ENCODE results near the gene EDAR. TPM values are rescaled to one million over a fixed set of nuclear protein-coding genes. Genes with fewer than 3 reads are reported as not detected.

Gene EDAR
- total RNA-seq, 1 experiment from 2014 or later = 0.15 TPM

DNA sequence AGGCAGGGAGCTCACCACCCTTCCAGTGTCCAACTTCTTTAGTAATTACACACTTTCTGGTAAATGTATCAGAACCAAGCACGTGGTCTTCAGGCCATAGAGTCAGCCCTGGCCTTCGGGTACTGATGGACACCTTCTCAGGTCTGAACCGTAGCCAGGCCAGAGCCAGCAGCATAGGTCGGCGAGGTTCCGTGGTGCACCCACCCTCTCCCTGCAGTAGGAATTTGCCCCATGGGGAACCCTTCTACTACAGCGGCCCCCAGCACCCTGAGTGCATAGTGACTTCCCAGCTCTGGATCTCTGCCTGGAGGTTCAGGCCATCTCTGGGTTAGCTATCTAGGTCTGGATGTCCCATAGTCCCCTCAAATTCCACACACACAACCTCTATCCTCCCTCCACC, 61.6 kb downstream of the EDAR start:
- ATAC-seq (no peak), DNase-seq (ENCODE audit: low read depth, low spot score) (no peak)
- no peaks in the 10 kb centered on the region for H3K36me3 ChIP-seq (ENCODE audit: control insufficient read depth in 1 of 2, insufficient read depth in 2 of 2, low read length in 2 of 2)
- no peak overlapping the region for H2AFZ ChIP-seq (ENCODE audit: low read depth, low read length, poor library complexity, severe bottlenecking)
- ChIA-PET RAD21 (ENCODE audit: low non-redundant PET in 1 of 2, low total read pairs in 2 of 2, uncharacterized antibody in 2 of 2, unreplicated experiment in 2 of 2) (no interaction called here), CTCF (no interaction called here), POLR2A (no interaction called here)
- intact Hi-C loops (cut with micrococcal nuclease) = no loop called here
- peaks cover 4 to 14% of the 10 kb centered on the region in 2 experiments; a peak in 3 of 4 replicates for H3K4me1 ChIP-seq (ENCODE audit: control insufficient read depth in 1 of 2, insufficient read depth in 2 of 2, low read length in 2 of 2)
- no TSS peak for BruUV-seq (replicated peaks)
- no peaks in the 10 kb centered on the region for H3K9me3 ChIP-seq (ENCODE audit: control insufficient read depth in 1 of 2, insufficient read depth in 1 of 2, low read depth in 1 of 2, low read length in 2 of 2)
- H3K27me3 ChIP-seq (ENCODE audit: insufficient read depth, low read length) = no peaks in the 10 kb centered on the region
- no peaks in the 10 kb centered on the region for H4K20me1 ChIP-seq (ENCODE audit: insufficient read depth)
- no peak for TF ChIP-seq EZH2 (IDR thresholded peaks at IDR 0.05)
- no peak for TF ChIP-seq CBX3 (IDR thresholded peaks at IDR 0.05; ENCODE audit: low read depth)
- TF ChIP-seq TCF7L2 (IDR thresholded peaks at IDR 0.05; ENCODE audit: borderline replicate concordance, extremely low read depth, insufficient read depth, insufficient read length) = no peak
- no peak for TF ChIP-seq SIN3A (IDR thresholded peaks at IDR 0.05; ENCODE audit: low read depth)
- H3K9ac ChIP-seq (ENCODE audit: low read length) = no peak overlapping the region
- H3K9me2 ChIP-seq (ENCODE audit: insufficient read depth) = no peaks in the 10 kb centered on the region
- H3K4me2 ChIP-seq (ENCODE audit: low read length) = no peak overlapping the region
- no peak overlapping the region for H3K27ac ChIP-seq (ENCODE audit: low read depth, low read length)
- no peaks in the 10 kb centered on the region for H3K79me2 ChIP-seq (ENCODE audit: insufficient read depth, low read length)
- no peak overlapping the region for H3K4me3 ChIP-seq (replicated peaks in 1 of 2; ENCODE audit: low read depth in 1 of 2, low read length in 2 of 2)

DNA sequence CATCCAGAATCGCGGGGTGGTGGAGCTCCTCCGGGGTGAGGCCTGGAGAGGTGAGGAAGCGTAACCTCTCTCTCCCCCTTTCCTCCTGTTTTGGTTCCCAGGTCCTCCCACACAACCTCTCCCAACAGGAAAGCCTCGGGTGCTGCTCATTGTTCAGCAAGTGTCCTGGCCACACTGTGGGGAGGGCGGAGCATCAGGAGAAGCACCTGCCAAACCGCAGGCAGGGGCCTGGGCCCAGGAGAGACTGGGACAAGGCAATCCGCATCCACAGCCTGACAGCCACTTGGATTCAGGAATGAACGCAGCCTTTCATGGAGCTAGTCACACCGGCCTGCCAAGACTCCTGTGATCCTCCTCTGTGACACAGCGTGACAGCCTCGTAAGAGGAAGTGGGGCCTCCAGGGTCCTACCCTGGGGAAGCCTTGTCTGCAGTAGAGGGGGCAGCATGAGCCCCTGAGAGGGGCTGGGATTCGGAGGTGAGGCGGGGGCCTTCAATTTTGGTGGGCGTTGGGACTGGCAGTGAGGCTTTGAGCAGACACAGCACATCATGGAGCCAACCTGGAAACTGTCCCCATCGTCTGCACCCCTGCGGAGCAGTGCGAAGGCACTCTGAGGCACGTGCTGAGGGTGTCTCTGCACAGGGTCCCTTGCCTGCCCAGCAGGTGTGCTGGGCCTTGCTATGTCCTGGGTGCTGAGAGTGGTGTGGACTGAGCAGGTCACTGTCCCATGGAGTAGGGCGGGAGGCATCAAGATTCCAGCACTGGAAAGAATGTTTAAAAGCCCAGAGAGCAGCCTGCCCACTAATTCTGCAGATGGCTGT, 62.2 kb downstream of the EDAR start:
- H3K79me2 ChIP-seq (ENCODE audit: insufficient read depth, low read length) = no peaks in the 10 kb centered on the region
- H3K4me3 ChIP-seq (replicated peaks in 1 of 2; ENCODE audit: low read depth in 1 of 2, low read length in 2 of 2) = no peak overlapping the region
- H3K9ac ChIP-seq (ENCODE audit: low read length) = no peak overlapping the region
- H4K20me1 ChIP-seq (ENCODE audit: insufficient read depth) = no peaks in the 10 kb centered on the region
- POLR2A ChIA-PET = no interaction called here
- no peak for ATAC-seq
- no peaks in the 10 kb centered on the region for H3K27me3 ChIP-seq (ENCODE audit: insufficient read depth, low read length)
- intact Hi-C loops (cut with micrococcal nuclease) = no loop called here
- H3K4me1 ChIP-seq (ENCODE audit: control insufficient read depth in 1 of 2, insufficient read depth in 2 of 2, low read length in 2 of 2) = peaks cover 4 to 21% of the 10 kb centered on the region in 2 experiments; a peak in 3 of 4 replicates
- no peak overlapping the region for H3K4me2 ChIP-seq (ENCODE audit: low read length)
- H3K36me3 ChIP-seq (ENCODE audit: control insufficient read depth in 1 of 2, insufficient read depth in 2 of 2, low read length in 2 of 2) = no peaks in the 10 kb centered on the region
- BruUV-seq (replicated peaks) = no TSS peak
- DNase-seq (ENCODE audit: low read depth, low spot score) = no peak
- CTCF ChIA-PET = no interaction called here
- no peaks in the 10 kb centered on the region for H3K9me2 ChIP-seq (ENCODE audit: insufficient read depth)
- H3K9me3 ChIP-seq (ENCODE audit: control insufficient read depth in 1 of 2, insufficient read depth in 1 of 2, low read depth in 1 of 2, low read length in 2 of 2) = no peaks in the 10 kb centered on the region
- H3K27ac ChIP-seq (ENCODE audit: low read depth, low read length) = no peak overlapping the region
- no peak overlapping the region for H2AFZ ChIP-seq (ENCODE audit: low read depth, low read length, poor library complexity, severe bottlenecking)
- RAD21 ChIA-PET (ENCODE audit: low non-redundant PET in 1 of 2, low total read pairs in 2 of 2, uncharacterized antibody in 2 of 2, unreplicated experiment in 2 of 2) = no interaction called here
- TF ChIP-seq ELF1 (IDR thresholded peaks at IDR 0.05; ENCODE audit: borderline replicate concordance, low read depth) = no peak
- no peak for TF ChIP-seq SIN3A (IDR thresholded peaks at IDR 0.05; ENCODE audit: low read depth)
- TF ChIP-seq JUND (IDR thresholded peaks at IDR 0.05) = no peak
- TF ChIP-seq POLR2A (IDR thresholded peaks at IDR 0.05; ENCODE audit: borderline replicate concordance, extremely low read depth, insufficient read depth, insufficient read length) = no peak
- TF ChIP-seq ZFX (IDR thresholded peaks at IDR 0.05) = no peak
- TF ChIP-seq, protein P1, sequence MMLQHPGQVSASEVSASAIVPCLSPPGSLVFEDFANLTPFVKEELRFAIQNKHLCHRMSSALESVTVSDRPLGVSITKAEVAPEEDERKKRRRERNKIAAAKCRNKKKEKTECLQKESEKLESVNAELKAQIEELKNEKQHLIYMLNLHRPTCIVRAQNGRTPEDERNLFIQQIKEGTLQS (IDR thresholded peaks at IDR 0.05) = no peak
- no peak for TF ChIP-seq RAD21 (IDR thresholded peaks at IDR 0.05; ENCODE audit: low read depth)
- TF ChIP-seq, protein P2, sequence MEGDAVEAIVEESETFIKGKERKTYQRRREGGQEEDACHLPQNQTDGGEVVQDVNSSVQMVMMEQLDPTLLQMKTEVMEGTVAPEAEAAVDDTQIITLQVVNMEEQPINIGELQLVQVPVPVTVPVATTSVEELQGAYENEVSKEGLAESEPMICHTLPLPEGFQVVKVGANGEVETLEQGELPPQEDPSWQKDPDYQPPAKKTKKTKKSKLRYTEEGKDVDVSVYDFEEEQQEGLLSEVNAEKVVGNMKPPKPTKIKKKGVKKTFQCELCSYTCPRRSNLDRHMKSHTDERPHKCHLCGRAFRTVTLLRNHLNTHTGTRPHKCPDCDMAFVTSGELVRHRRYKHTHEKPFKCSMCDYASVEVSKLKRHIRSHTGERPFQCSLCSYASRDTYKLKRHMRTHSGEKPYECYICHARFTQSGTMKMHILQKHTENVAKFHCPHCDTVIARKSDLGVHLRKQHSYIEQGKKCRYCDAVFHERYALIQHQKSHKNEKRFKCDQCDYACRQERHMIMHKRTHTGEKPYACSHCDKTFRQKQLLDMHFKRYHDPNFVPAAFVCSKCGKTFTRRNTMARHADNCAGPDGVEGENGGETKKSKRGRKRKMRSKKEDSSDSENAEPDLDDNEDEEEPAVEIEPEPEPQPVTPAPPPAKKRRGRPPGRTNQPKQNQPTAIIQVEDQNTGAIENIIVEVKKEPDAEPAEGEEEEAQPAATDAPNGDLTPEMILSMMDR (IDR thresholded peaks at IDR 0.05 in 2 of 3, conservative IDR thresholded peaks at IDR 0.05 in 1 of 3; ENCODE audit: borderline replicate concordance in 1 of 3, insufficient read depth in 1 of 3, low read depth in 2 of 3, low read length in 2 of 3) = no peak
- TF ChIP-seq EGR1 (IDR thresholded peaks at IDR 0.05; ENCODE audit: low read depth) = no peak
- TF ChIP-seq, protein P3, sequence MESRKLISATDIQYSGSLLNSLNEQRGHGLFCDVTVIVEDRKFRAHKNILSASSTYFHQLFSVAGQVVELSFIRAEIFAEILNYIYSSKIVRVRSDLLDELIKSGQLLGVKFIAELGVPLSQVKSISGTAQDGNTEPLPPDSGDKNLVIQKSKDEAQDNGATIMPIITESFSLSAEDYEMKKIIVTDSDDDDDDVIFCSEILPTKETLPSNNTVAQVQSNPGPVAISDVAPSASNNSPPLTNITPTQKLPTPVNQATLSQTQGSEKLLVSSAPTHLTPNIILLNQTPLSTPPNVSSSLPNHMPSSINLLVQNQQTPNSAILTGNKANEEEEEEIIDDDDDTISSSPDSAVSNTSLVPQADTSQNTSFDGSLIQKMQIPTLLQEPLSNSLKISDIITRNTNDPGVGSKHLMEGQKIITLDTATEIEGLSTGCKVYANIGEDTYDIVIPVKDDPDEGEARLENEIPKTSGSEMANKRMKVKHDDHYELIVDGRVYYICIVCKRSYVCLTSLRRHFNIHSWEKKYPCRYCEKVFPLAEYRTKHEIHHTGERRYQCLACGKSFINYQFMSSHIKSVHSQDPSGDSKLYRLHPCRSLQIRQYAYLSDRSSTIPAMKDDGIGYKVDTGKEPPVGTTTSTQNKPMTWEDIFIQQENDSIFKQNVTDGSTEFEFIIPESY (IDR thresholded peaks at IDR 0.05; ENCODE audit: extremely low read depth, insufficient replicate concordance, low read length) = no peak
- TF ChIP-seq, protein P4, sequence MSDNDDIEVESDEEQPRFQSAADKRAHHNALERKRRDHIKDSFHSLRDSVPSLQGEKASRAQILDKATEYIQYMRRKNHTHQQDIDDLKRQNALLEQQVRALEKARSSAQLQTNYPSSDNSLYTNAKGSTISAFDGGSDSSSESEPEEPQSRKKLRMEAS (IDR thresholded peaks at IDR 0.05) = no peak
- TF ChIP-seq POLR2AphosphoS5 (IDR thresholded peaks at IDR 0.05; ENCODE audit: low read depth, low read length) = no peak
- TF ChIP-seq EZH2phosphoT487 (IDR thresholded peaks at IDR 0.05; ENCODE audit: borderline replicate concordance) = no peak
- no peak for TF ChIP-seq CEBPB (IDR thresholded peaks at IDR 0.05; ENCODE audit: low read depth)
- no peak for TF ChIP-seq SRF (IDR thresholded peaks at IDR 0.05; ENCODE audit: low read depth)
